H1 (cell line): ENCODE results near the gene CEMP1. TPM values are rescaled to one million over a fixed set of nuclear protein-coding genes. Genes with fewer than 3 reads are reported as not detected.

Source experiments
- BRCA1 ChIP-seq: IDR thresholded peaks from 2 replicates; pipeline ENCODE4 v1.6.1; 2012; ENCODE audit warnings: low read depth, low read length, improper control_type of control experiment
- CBX5 ChIP-seq: fragments of 300-800, 300-1000 bp; sonication (generic); IDR thresholded peaks from 2 replicates; pipeline ENCODE4 v1.7.1; 2016; ENCODE audit warnings: antibody characterized with exemption, low read length, low read depth
- EGR1 ChIP-seq: IDR thresholded peaks from 2 replicates; pipeline ENCODE4 v1.6.1; 2011; ENCODE audit warnings: low read depth, low read length, borderline replicate concordance
- EP300 ChIP-seq, 2 experiments: IDR thresholded peaks; 1 replicate in 1 of 2; 2 replicates in 1 of 2; pipeline ENCODE4 v1.6.1; 2011 to 2012; ENCODE audit warnings: low read depth in 2 of 2, low read length in 2 of 2, mild to moderate bottlenecking in 2 of 2, borderline replicate concordance in 1 of 2, inconsistent platforms in 1 of 2, moderate library complexity in 1 of 2
- HDAC6 ChIP-seq: IDR thresholded peaks from one replicate; pipeline ENCODE4 v1.7.1; 2012; ENCODE audit warnings: low read depth, mild to moderate bottlenecking, inconsistent platforms, low read length, moderate library complexity
- SIX5 ChIP-seq: IDR thresholded peaks from 2 replicates; pipeline ENCODE4 v1.6.1; 2011; ENCODE audit warnings: mild to moderate bottlenecking, low read depth, low read length
- SP4 ChIP-seq: IDR thresholded peaks from 2 replicates; pipeline ENCODE4 v1.6.1; 2012; ENCODE audit warnings: low read length, inconsistent platforms
- SRF ChIP-seq: IDR thresholded peaks from 2 replicates; pipeline ENCODE4 v1.6.1; 2011; ENCODE audit warnings: mild to moderate bottlenecking, low read depth, low read length, moderate library complexity
- polyA plus RNA-seq, 7 experiments: library from polyadenylated mRNA; depleted of rRNA in 3 of 7; stranded (reverse) in 5 of 7; unstranded in 2 of 7; fragments of >200 nt in 5 of 7; fragments of 200-250 nt in 2 of 7; gene quantifications; 1 replicate in 5 of 7; 2 replicates in 1 of 7; 4 replicates in 1 of 7; pipeline versions ENCODE4 v1.2.1 to v1.2.3, GENCODE V29; 2011 to 2013; ENCODE audit warnings: missing spikeins in 2 of 7, mixed read lengths in 2 of 7
- total RNA-seq: library from RNA; stranded (reverse); fragmentation: NEBNext Ultra II Directional; extraction: Animal tissue kit (Norgen Biotek cat#: 25700); gene quantifications from 2 replicates; pipeline ENCODE4 v1.2.1, GENCODE V29; 2021

The CEMP1 gene
- total and polyA plus RNA-seq, 2 of the 8 experiments (the other 6 are each of a cell fraction or from before 2014, with no cell fraction given), result not detected

DNA sequence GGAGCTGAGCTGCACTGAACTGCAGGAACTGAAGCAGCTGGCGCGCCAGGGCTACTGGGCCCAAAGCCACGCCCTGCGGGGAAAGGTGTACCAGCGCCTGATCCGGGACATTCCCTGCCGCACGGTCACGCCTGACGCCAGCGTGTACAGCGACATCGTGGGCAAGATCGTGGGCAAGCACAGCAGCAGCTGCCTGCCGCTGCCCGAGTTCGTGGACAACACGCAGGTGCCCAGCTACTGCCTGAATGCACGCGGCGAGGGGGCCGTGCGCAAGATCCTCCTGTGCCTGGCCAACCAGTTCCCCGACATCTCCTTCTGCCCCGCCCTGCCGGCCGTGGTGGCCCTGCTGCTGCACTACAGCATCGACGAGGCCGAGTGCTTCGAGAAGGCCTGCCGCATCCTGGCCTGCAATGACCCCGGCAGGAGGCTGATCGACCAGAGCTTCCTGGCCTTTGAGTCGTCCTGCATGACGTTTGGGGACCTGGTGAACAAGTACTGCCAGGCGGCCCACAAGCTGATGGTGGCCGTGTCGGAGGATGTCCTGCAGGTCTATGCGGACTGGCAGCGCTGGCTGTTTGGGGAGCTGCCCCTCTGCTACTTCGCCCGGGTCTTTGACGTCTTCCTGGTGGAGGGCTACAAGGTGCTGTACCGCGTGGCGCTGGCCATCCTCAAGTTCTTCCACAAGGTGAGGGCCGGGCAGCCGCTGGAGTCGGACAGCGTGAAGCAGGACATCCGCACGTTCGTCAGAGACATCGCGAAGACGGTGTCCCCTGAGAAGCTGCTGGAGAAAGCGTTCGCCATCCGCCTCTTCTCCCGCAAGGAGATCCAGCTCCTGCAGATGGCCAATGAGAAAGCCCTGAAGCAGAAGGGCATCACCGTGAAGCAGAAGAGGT lies 34.7 kb downstream of the CEMP1 start (continued):
- TF ChIP-seq HDAC6 (no peak), EGR1 (no peak), CBX5 (no peak), SIX5 (no peak), SRF (no peak), SP4 (no peak), BRCA1 (no peak), EP300 (IDR thresholded peaks at IDR 0.05; ENCODE audit: borderline replicate concordance in 1 of 2, low read depth in 2 of 2, low read length in 2 of 2) (no peak)
